Fibroblast of skin of left quadriceps (primary cell): Measurements from ENCODE around the gene CACNB2.
"Not testable (repeated sequence)": the region's sequence is repeated elsewhere in the genome, so short reads cannot be mapped to it uniquely, and the experiment has no call there.

Experiments
- DNase-seq, 2 experiments: peaks; one replicate each; pipeline ENCODE4 v3.0.0-alpha.2; 2013; ENCODE audit warnings: low read depth in 2 of 2

Gene CACNB2

DNA sequence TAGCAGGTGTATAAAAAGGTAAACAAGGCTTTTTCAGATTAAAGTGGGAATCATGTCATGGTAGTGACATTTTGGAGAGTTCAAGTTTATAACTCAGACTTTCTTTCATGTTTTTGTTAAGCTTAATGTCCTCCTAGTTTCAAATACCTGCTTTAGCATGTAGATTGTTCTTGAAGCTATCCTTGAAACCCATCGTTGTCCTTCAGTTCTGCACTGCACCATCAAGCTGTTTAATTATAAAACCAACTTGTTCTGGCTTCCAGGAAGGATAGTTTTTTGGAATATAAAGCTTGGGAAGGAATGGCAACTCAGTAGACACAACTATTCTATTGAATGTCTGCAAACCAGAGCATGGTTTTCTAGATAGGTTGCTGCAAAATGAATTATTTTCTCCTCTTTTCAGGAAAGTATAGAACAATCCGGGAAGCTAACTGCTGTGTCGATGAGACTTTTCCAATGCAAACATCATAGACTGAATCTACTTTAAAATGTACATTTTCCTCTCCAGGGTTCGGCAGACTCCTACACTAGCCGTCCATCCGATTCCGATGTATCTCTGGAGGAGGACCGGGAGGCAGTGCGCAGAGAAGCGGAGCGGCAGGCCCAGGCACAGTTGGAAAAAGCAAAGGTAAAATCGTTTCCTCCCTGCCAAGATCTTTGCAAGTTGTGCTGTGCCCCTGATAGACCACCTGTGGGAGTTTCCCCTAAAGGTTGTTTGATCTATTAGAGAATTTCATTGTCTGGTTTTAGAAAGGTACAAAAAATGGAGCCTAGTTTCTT lies 261.4 kb downstream of the CACNB2 start:
- no peak for DNase-seq

DNA sequence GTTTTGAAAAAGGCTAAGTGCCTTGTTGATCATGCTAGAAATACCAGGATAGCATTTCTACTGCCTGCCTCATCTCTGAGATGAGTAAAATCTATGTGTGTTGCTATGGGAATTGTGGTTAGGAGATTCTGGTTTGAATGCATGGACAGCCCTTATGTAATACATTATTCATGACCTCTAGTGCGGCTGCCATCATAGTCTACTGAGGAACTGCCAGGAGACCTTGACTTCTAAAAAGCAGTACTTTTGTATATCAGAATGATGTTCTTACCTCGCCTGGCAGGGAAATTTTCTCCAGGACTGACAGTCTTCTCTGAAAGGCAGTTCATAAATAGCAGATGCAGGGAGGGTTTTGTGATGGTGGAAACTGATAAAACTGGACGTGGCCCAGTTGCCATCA lies 262.6 kb downstream of the CACNB2 start:
- DNase-seq, result no peak

DNA sequence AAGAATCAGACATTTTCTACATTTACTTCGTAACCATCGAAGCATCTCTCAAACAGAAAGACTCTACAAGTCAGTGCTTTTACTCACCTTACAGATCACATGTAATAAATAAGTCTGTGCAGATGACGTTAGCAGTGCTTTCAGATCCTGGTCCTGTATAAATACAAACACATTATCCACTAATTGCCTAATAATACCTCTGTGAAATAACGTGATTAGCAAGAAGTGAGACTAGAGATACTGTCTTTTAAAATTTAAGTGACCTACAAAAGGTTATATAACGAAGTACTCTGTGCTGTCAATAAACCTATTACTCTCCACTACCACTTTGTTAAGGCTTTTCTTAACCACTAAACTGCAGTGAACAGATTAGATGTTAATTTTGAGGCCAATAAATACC lies 264.3 kb downstream of the CACNB2 start:
- no peak for DNase-seq

DNA sequence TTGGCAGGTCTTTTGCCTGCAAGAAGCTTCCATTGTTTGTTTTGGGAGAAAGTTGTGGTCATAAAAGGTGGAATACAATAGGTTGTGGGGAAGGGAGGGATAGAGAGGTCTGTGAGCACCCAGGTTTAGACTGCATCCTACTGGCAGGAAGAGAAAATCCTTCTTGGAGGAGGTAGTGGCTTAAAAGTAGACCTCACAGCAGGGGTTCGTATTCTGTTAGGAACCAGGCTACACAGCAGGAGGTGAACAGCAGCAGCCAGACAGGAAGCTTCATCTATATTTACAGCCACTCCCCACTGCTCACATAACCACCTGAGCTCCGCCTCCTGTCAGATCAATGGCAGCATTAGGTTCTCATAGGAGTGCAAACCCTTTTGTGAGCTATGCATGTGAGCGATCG lies 265.9 kb downstream of the CACNB2 start:
- DNase-seq, result no peak

DNA sequence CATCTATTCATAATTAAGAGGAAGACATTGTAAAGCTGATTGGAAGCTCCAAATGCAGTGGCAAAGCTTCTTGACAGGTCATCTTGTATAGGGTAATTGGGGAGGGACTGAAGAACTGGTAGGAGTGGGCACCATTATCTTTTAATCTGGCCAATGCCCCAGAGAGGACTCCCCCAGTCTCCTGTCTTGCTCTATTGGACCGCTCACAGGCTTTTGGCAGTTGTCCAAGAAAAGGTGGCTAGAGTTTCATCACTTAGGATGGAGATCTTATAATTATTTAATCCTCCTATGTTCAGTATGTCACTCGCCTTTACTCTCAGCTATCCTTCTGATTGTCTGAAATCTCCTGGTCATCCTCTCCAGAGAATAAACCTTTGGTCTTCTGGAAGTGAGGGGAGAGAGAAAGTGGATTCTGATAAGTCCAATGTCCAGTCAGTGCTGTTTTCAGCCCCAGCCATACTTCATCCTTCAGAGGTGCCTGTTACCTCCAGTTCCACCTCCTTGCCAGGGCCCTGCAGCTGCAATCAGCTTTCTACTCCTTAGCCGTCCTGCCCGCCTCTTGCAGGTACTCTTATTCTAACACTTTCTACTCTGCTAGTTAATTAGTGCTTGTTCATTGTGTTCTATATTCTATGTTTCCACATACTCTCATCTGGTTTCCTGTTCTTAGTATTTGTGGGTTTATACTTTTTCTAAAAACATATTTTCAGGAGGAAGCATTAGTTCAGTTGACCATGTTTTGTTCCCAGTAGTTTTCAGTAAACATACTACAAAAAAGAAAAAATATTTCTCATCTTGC lies 269.6 kb downstream of the CACNB2 start:
- DNase-seq, result no peak

DNA sequence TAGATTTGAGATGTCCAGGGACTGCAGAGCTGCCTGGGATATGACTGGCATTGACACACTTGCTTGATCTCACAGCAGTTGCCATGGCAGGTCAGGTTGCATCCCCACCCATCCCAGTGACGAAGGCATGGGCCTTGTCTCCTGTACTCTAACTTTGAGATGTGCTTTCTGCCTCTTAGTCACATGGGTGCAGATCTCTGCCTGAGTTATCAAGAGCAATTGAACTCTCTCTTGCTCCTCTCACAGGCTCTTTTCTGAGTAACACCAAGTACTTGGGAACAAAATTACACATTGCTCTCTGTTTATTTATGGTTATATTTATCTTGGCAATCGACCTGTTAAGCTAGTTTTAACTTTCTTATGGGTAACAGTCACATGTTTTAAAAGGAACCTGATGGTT lies 273.8 kb downstream of the CACNB2 start:
- no peak for DNase-seq

DNA sequence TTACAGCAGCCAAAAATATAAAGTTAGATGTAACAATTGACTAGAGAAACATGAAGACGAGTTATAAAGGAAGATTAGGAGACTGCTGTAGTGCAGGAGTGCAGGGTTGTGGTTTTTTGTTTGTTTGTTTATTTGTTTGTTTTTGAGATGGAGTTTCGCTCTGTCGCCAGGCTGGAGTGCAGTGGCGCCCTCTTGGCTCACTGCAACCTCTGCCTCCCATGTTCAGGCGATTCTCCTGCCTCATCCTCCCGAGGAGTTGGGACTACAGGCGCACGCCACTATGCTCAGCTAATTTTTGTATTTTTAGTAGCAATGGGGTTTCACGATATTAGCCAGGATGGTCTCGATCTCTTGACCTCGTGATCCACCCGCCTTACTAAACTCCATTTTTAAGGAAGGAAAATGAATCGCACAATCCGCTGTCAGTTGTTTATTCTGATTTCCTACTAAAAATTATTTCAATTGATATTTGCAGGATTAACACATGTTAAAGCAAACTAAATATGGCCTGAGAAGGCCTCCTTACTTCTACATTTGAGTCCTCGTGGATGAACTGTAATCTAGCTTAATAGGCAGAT lies 277.8 kb downstream of the CACNB2 start:
- no peak for DNase-seq

DNA sequence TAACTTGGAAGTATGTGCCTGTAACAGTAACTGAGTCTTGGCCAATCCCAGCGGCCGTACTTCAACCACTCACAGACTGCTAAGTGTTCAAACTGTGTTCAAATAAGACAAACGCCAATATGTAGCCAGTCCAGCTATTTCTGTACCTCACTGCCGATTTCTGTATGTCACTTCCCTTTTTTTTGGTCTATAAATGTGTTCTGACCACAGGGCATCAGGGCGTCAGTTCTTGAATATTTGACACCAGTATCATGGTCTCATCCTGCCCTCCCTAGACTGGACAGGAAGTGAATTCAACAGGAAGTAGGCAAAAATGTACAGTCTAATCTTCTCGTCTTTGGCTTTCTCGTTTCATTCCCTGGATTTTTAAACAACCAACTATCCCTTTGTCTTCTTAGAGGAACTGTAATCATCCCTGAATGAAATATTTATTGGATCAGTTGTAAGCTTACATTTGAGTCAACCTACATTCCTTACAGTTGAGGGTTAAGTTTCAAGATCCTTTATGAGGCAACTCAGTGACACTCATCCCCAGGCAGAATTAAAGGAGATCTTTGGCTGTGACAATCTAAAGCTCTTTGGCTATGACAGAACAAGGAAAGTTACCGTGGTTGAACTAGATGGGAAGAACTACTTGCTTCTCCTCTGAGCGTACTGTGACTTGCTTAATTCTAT lies 278.5 kb downstream of the CACNB2 start:
- DNase-seq, result no peak

DNA sequence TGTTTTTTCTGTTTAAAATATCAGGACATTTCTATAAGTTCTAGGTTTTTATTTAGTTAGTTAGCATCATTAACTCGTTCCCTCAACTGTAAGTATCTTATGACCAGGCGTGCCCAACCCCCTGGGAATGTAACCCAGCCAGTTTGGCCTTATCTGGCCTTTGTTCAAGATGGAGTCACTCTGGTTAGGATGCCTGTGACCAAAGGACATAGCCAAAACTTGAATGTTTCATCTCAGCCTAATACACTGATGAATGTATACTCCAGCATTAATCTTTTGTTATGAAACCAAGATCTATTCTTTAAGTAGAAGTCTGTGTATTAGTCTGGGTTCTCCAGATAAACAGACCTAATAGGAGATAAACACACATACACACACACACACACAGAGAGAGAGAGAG lies 279.7 kb downstream of the CACNB2 start:
- DNase-seq, result no peak

DNA sequence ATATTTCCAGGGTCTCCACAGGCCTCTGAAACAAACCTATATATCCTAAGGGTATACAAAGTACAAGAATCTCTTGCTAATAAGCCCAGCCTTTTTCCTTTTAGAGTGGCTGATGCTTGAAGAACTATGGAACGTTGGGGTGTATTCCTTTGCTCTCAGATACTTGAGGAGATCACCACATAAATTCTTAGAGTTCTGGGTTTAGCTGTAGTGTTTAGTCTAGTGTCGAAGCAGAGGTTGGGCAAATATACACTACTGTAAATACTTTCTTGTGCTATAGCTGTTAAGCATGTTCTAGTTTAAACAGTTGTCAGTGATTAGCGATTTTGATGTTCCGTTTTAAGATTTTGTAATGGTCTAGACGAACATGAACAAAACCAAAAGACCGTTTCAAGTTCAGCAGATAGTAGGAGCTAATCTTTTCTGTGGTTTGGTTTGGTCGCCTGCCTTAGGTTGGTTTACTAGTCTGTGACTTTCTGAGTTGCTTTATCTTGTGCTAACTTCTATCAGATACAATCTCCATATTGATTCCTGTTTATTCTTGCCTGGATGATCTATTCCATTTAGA lies 281.6 kb downstream of the CACNB2 start:
- DNase-seq, result no peak

DNA sequence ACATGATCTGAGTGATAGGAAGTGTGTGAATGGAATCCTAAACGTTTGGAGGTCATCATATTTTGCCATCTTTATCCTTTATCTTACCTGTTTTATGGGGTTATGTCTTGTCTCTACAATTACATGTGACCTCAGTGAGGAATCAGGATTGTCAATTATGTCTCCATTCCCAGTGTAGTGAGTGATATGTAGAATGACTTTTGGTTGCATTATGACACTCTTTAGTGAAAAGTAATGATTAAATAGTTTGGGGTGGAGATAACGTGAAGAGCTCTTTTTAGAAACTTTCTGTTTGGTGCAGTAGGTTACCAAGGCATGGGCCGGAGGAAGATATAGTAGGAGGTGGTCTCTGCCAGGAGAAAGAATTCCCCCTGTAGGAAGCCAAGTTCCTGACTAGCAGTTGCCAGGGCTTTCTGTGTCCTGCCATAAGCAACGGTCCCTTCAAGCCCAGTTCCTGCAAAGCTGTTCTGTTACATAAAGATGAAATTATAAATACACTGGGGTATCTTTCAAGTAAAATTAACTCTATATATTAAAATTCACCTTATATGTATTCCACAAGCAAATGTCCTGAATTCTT lies 282.9 kb downstream of the CACNB2 start:
- no peak for DNase-seq

DNA sequence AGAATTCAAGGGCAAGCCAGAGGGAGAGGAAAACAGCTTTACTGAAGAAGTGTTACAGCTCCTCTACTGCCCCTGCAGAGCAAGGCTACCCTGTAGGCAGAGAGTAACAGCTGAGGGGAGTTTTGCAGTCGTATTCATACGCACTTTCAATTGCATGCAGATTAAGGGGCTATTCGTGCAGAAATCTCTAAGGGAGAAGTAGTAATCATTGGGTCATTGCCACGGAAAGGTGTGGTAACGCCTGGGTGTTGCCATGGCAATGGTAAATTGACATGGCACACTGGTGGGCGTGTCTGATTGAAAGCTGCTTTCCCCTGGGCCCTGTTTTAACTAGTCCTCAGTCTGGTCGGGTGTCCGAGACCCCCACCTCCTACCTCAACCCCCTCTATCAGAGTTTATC lies 284.0 kb downstream of the CACNB2 start:
- no peak for DNase-seq

DNA sequence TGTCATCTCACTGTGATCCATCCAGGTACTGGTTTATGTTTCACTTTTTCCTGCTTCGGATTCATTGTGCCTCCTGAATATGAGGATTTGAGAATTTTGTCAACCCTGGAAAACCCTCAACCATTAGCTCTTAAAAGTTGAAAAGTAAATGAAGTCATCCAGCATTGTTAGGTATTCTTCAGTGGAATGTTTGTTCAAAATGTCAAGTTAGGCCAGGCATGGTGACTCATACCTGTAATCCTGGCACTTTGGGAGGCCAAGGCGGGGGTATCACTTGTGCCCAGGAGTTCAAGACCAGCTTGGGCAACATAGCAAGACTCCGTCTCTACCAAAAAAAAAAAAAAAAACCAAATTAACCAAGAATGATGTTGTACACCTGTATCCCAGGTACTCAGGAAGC lies 289.1 kb downstream of the CACNB2 start:
- no peak for DNase-seq

DNA sequence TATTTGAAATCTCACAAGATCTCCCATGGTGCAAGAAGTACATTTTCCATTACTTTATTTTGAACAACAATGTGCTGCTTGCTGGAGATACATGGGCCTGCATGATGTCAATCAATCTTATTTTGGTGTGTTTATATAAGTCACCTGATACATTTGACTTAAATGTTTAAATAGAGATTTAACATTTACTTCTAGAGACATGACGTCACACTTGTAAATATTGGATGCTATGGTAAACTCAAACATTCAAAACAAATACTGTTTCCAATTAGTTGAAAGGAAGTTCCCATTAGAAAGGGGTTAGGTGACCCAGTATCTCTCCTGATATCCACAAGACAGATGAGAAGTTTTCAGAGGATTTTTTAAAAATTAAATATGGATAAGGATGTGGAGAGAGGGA lies 296.7 kb downstream of the CACNB2 start:
- no peak for DNase-seq

DNA sequence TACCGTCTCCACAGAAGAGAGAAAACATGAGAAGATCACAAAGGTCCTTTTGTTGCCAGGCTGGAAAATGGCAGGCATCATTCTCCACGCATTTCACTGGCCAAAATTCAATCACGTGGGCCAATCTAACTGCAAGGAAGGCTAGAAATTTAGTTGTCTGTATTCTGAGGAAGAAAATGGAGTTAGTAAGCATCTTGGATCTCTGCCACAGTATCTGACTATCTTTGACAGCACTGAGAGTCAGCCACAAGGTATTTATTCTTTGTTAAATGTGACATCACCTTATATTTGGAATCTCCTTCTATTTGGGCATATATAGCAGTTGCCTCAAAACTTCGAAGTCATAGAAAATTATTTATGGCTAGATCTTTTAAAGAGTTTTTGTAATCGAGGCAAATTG lies 297.3 kb downstream of the CACNB2 start:
- DNase-seq, result no peak

DNA sequence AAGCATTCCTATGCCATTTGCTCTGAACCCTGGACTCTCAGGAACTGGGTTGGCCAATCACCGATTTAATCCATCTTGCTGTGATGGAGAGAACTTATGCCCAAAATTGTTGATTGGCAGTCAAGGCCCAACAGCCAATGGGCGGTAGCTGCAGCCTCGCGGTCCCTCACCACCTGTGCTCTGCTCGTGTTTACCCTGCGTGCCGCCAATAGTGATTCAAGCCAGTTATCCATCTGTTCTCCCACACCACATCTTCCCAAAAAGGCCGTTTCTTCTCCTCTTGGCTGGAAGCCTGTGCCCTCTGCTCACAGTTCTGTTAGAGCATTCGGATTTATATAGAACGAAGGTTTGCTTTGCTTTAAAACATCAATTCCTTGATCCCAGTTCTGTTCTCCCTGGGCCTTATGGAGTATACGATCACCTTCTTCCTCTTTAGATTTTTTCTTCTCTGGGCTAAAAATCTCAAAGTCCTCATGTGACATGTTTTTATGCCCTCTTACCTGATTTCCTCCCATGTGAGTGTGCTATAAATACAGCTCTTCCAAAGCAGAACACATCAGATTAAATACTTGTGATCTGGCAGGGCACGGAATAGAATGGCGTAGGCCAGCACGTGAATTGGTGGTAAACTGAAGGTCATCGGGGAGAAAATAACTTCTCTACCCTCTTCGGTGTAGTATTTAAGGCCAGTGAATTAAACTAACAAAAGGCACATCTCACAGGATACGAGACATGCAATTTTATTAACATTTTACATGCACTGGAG lies 298.3 kb downstream of the CACNB2 start:
- DNase-seq, result no peak

DNA sequence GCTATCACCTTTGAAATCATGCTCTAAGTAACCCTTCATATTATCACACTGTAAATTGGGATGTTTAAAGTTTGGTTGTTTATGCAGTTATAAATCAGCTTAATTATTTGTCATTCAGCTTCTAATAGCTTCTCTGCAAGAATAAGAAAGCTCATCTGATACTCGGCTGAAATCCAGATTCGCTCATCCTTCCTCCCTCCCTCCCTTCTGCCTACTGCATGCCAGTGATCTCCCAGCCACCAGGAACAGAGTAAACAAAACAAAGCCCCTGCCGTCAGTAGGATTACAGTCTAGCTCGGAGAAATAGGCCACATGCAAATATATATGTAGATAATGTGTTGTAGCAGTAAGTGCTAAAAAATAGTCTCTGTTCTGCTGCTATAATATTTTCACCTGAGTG lies 299.4 kb downstream of the CACNB2 start:
- no peak for DNase-seq

DNA sequence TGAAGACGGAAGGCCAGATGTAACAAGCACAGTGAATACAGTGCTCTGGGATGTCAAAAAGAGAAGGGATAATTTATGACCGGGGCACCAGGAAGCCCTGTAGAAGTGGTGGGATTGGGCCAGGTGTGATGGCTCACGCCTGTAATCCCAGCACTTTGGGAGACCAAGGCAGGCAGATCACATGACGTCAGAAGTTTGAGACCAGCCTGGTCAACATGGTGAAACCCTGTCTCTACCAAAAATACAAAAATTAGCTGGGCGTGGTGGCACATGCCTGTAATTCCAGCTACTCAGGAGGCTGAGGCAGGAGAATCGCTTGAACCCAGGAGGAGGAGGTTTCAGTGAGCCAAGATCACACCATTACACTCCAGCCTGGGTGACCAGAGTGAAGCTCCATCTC lies 305.4 kb downstream of the CACNB2 start:
- not testable (repeated sequence) for DNase-seq

DNA sequence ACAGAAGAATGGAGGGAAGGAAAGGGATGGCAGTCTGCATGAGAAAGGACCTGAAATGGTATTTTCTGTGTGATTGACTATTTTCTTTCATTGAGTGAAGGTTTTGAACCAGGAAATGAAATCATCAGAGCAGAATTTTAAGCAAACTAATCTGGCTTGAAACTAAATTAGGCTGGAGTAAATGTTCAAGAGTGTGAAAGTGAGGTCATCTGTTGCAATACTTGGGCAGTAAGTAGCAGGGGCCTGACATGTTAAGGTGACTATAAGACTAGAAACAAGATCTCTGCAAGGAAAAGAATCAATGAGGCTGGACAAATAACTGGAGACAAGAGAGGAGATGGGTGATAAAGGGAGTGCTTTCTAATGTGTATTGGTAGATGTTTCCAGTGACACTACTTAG lies 306.0 kb downstream of the CACNB2 start:
- no peak for DNase-seq

DNA sequence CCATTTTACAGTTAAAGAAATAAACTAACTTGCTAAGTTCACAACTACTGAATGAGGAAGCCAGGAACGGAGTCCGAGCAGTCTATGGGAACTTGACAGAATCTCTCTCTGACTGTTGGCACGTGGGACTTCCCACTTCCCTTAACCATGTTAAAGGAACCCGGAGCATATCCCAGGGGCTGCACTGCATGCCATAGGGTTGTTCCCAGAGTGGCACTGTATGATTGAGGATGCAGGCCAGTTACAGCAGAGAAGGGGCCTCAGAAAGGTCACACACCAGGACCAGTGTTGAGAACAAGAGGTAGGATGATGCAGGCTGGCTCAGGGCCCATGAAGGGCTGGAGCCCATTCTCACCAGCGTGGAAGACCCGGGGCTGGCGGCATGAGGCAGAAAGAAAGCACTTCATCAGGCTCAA lies 309.4 kb downstream of the CACNB2 start:
- DNase-seq, result no peak

DNA sequence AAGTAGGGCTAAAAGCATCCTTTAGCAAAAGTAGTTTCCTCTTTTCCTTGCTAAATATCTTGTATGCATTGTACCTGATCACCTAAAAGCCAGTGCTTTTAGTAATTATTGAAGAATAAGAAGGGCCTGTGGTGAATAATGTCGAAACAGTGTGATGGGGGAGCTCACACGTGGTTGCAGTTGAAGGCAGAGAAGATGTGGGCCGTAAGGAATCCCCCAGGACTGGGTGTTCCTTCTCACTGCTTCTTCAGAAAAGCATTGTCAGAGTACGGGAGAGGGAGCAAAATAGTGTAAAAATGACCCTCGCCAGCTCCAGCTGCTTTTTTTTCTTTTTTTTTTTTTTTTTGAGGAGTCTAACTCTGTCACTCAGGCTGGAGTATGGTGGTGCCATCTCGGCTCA lies 310.1 kb downstream of the CACNB2 start:
- DNase-seq, result no peak
